ENCODE measurements around the gene TIRAP. TPM values are rescaled to one million over a fixed set of nuclear protein-coding genes. Genes with fewer than 3 reads are reported as not detected.

The TIRAP gene
- total RNA-seq, 4 donors from 2014 or later, result 4.5 to 5.8 (median 5.6) TPM

DNA sequence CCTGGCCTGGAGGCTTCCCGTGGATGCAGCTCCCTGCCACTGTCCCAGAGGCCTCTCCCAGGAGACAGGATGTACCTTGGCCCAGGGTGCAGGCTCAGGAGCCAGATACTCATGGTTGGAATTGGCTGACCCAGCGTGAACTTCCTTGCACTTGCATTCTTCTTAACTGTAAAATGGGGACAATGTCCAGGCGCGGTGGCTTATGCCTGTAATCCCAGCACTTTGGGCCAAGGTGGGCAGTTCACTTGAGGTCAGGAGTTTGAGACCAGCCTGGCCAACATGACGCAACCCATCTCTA lies 52.5 kb downstream of the TIRAP start:
- intact Hi-C loops (cut with DNase I; ENCODE audit: low total_unique reads) (no loop called here), in situ Hi-C loops (cut with MboI; ENCODE audit: low sequenced_read_pairs in 4 of 4) (no loop called here)
- Histone ChIP-seq H3K4me1 (peaks cover 21 to 38% of the 10 kb centered on the region in 2 donors), H3K27me3 (no peaks in the 10 kb centered on the region), H3K27ac (peak overlapping the region in 1 of 4 donors; percentile 69), H3K36me3 (peaks cover 0 to 12% of the 10 kb centered on the region in 2 donors), H3K9me3 (no peaks in the 10 kb centered on the region), H3K4me3 (no peak overlapping the region)
- ATAC-seq (peak in 1 of 2 donors; percentile 71), DNase-seq (peak; percentile 45 to 56)
- no peak for TF ChIP-seq POLR2A (IDR thresholded peaks at IDR 0.05)
- TF ChIP-seq, protein P1, sequence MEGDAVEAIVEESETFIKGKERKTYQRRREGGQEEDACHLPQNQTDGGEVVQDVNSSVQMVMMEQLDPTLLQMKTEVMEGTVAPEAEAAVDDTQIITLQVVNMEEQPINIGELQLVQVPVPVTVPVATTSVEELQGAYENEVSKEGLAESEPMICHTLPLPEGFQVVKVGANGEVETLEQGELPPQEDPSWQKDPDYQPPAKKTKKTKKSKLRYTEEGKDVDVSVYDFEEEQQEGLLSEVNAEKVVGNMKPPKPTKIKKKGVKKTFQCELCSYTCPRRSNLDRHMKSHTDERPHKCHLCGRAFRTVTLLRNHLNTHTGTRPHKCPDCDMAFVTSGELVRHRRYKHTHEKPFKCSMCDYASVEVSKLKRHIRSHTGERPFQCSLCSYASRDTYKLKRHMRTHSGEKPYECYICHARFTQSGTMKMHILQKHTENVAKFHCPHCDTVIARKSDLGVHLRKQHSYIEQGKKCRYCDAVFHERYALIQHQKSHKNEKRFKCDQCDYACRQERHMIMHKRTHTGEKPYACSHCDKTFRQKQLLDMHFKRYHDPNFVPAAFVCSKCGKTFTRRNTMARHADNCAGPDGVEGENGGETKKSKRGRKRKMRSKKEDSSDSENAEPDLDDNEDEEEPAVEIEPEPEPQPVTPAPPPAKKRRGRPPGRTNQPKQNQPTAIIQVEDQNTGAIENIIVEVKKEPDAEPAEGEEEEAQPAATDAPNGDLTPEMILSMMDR (IDR thresholded peaks at IDR 0.05 in 4 of 5, conservative IDR thresholded peaks at IDR 0.05 in 1 of 5), result no peak

DNA sequence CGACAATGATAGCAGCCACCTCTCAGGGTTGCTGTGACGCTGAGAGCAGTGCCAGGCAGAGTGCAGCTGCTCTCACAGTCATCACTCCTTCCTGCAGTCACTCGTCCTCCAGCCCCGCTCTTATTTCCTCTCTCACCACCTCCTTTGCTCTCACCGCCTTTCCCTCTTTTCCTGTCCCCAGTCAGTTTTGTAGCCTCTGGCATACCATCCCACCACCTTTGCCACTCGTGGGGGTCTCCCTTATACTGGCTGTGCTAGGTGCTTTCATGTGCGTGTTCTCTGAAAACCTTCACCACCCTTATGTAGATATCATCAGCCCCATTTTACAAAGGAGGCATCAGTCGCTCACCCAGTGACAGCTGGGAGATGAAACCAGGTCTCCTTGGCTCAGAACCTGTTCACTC lies 53.2 kb downstream of the TIRAP start:
- H3K36me3 ChIP-seq, result peaks cover 0 to 12% of the 10 kb centered on the region in 2 donors
- no peaks in the 10 kb centered on the region for H3K27me3 ChIP-seq
- TF ChIP-seq, protein P1 (IDR thresholded peaks at IDR 0.05 in 4 of 5, conservative IDR thresholded peaks at IDR 0.05 in 1 of 5), result no peak
- TF ChIP-seq POLR2A (IDR thresholded peaks at IDR 0.05), result no peak
- in situ Hi-C loops (cut with MboI; ENCODE audit: low sequenced_read_pairs in 4 of 4) (no loop called here), intact Hi-C loops (cut with DNase I; ENCODE audit: low total_unique reads) (no loop called here)
- H3K27ac ChIP-seq, result no peak overlapping the region
- H3K4me3 ChIP-seq, result no peak overlapping the region
- ATAC-seq (no peak), DNase-seq (no peak)
- peaks cover 28 to 46% of the 10 kb centered on the region in 2 donors for H3K4me1 ChIP-seq
- no peaks in the 10 kb centered on the region for H3K9me3 ChIP-seq

DNA sequence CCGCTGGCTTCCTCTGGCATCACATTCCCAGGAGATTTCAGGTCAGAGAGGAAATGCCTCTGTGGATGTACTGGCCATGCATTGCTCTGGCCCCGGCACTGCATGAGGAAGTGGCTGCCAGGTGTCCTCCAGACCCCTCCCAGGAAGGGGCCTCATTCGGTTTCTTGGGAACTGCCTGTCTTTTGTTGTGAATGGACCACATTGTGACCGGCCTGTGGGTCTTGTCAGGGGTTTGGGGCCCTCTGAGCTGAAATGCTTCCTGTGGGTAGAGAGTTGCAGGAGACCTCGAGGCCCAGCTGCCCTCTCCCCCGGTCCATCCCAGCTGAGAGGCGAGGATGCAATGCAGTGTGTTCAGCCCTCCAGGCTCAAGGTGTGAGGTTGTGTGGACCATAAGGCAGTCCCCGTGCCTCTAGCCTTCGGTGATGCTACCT lies 53.8 kb downstream of the TIRAP start:
- no peaks in the 10 kb centered on the region for H3K9me3 ChIP-seq
- H3K36me3 ChIP-seq, result peaks cover 0 to 12% of the 10 kb centered on the region in 2 donors
- ATAC-seq (no peak), DNase-seq (no peak)
- H3K27me3 ChIP-seq, result no peaks in the 10 kb centered on the region
- H3K4me1 ChIP-seq, result peaks cover 34 to 50% of the 10 kb centered on the region in 2 donors
- in situ Hi-C loops (cut with MboI; ENCODE audit: low sequenced_read_pairs in 4 of 4), result no loop called here
- intact Hi-C loops (cut with DNase I; ENCODE audit: low total_unique reads), result no loop called here
- TF ChIP-seq, protein P1 (IDR thresholded peaks at IDR 0.05 in 4 of 5, conservative IDR thresholded peaks at IDR 0.05 in 1 of 5), result no peak
- TF ChIP-seq POLR2A (IDR thresholded peaks at IDR 0.05), result no peak
- H3K27ac ChIP-seq, result no peak overlapping the region
- no peak overlapping the region for H3K4me3 ChIP-seq

DNA sequence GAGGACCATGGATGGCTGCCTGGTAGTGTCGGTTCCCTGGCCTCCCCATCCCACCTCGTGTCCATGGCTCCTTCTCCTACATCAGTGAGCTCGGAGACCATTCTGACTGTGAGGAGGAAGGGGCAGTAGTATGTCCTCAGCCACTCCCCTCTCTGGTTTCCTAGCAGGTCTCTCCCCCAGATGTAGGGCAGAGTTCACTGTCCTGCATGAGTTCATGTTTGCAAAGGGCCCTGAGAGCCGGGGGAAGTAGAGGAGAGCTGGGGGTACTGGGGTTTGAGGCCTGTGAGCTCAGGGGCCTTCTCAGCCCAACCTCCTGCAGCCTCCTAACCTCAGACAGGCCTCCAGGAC lies 54.2 kb downstream of the TIRAP start:
- ATAC-seq, result no peak
- H3K4me1 ChIP-seq, result peaks cover 38 to 50% of the 10 kb centered on the region in 2 donors

More for the DNA sequence above, 54.2 kb downstream of the TIRAP start:
- no peaks in the 10 kb centered on the region for H3K27me3 ChIP-seq
- in situ Hi-C loops (cut with MboI; ENCODE audit: low sequenced_read_pairs in 4 of 4) (no loop called here), intact Hi-C loops (cut with DNase I; ENCODE audit: low total_unique reads) (no loop called here)
- no peak overlapping the region for H3K27ac ChIP-seq
- DNase-seq, result no peak
- TF ChIP-seq POLR2A (IDR thresholded peaks at IDR 0.05), result no peak
- TF ChIP-seq, protein P1 (IDR thresholded peaks at IDR 0.05 in 4 of 5, conservative IDR thresholded peaks at IDR 0.05 in 1 of 5), result no peak
- no peaks in the 10 kb centered on the region for H3K9me3 ChIP-seq
- H3K4me3 ChIP-seq, result no peak overlapping the region
- H3K36me3 ChIP-seq, result peaks cover 0 to 12% of the 10 kb centered on the region in 2 donors

All from gastrocnemius medialis (tissue), 4 donors.